Astrocyte of the spinal cord (primary cell): ENCODE results near the gene MED13L.

Experiments used
- DNase-seq: peaks from one replicate; pipeline ENCODE4 v3.0.0; 2011; ENCODE audit warnings: low read depth, low spot score
- H3K4me3 ChIP-seq: 2 replicates; pipeline ENCODE4 v1.5.1; 2011; ENCODE audit warnings: low read depth, mild to moderate bottlenecking, low read length, moderate library complexity
- CTCF ChIP-seq: IDR thresholded peaks from 2 replicates; pipeline ENCODE4 v1.5.1; 2012; ENCODE audit warnings: low read depth, mild to moderate bottlenecking, low read length, inconsistent platforms
- in situ Hi-C: cut with HindIII; loops from 2 replicates; pipeline ENCODE4 v1.10.0; 2017; ENCODE audit warnings: low sequenced_read_pairs

Gene MED13L

DNA sequence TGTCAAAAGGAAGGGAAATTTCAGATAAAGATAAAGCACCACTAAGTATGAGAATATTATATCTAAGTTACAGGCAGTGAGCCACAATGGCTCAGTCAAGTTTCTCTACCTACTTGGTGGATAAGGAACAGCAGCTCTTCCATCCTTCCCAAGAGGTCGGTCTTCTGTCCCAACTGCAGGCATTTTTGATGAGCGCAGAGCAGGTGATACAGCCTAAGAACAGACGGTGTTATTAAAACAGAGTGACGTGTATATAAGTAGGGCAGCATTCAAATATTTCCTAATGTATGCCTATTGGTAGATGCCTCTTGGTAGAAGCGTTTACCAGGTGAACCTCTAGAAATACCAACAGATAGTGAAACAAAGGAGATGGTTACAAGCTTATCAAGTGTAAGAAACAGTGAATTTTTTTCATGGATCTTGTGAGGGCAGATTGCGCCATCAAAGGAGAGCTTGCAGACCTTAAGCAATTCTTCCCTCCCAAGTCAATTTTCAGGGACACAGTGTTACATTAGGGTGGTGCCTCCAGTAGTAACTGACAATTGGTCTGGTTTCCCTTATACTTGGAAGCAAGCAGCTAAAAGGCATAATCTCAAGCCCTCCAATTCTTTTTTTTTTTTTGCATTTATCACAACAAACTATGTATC, 274.5 kb downstream of the MED13L start:
- no peak overlapping the region for H3K4me3 ChIP-seq
- in situ Hi-C loops: no loop called here
- no peak for TF ChIP-seq CTCF
- DNase-seq: no peak

- TF ChIP-seq CTCF: no peak
- DNase-seq: no peak
- H3K4me3 ChIP-seq: no peak overlapping the region
- in situ Hi-C loops: no loop called here
Measured at GRCh38 chr12:116000252-116000651, 277.2 kb downstream of the MED13L start.

GRCh38 chr12:115999582-115999981, 277.9 kb downstream of the MED13L start:
- no peak for TF ChIP-seq CTCF
- in situ Hi-C loops: no loop called here
- DNase-seq: no peak
- H3K4me3 ChIP-seq: no peak overlapping the region

DNA sequence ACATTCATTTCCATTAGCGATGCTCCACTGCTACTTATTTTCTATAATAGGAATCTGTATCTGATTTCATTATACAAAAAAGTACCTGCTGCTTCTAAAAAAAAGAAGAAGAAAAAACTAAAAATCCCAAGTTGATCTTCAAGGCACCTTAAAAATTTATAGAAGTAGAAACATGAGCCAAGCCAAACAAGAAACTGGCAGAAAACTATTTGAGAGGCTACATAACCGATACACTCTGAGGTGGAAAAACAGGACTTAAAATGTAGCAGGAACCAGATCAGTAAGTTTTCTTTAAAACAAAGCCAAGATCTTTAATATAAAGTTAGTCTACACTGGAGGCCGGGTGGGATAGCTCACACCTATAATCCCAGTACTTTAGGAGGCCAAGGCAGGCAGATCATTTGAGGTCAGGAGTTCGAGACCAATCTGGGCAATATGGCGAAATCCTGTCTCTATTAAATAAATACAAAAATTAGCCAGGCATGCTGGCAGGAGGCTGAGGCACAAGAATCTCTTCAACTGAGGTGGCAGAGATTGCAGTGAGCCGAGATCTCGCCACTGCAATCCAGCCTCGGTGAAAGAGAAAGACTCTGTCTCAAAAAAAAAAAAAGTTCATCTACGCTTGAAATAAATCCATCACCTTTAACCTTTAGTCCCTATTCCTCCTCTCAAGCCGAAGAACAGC, 278.6 kb downstream of the MED13L start:
- TF ChIP-seq CTCF: no peak
- H3K4me3 ChIP-seq: no peak overlapping the region
- in situ Hi-C loops: no loop called here
- no peak for DNase-seq

DNA sequence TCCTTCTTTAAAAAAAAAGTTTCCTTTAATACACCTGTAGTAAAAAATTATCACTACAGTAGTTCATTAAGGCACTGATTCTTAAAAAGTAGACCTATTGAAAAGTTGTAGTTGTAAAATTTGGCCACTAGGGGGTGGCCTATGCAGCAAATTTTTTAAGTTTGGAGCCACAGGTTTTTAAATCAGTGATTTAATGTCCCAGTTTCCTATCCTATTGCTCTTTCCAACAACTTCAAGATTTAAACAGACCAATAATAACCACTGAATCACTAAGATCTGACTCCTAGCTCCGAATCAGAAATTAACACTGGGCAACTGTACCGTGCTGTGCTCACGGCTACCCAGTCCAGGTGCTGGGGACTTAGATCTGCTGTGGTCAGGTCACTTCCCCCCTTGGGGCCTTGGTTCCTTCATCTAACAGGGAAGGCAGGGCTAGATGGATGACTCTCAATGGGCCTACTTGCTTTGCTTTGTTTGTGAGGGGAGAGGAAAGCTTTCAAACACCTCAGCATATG, 279.3 kb downstream of the MED13L start:
- in situ Hi-C loops: no loop called here
- peak; percentile 78 for DNase-seq
- TF ChIP-seq CTCF: peak; percentile 65
- H3K4me3 ChIP-seq: no peak overlapping the region

GRCh38 chr12:115993737-115994136, 283.8 kb downstream of the MED13L start:
- no peak for TF ChIP-seq CTCF
- in situ Hi-C loops: no loop called here
- DNase-seq: no peak
- H3K4me3 ChIP-seq: no peak overlapping the region
